ENCODE measurements around the gene AGER. TPM values are rescaled to one million over a fixed set of nuclear protein-coding genes. Genes with fewer than 3 reads are reported as not detected.

The AGER gene
- total RNA-seq, 1 experiment from 2014 or later, result 14.3 TPM

DNA sequence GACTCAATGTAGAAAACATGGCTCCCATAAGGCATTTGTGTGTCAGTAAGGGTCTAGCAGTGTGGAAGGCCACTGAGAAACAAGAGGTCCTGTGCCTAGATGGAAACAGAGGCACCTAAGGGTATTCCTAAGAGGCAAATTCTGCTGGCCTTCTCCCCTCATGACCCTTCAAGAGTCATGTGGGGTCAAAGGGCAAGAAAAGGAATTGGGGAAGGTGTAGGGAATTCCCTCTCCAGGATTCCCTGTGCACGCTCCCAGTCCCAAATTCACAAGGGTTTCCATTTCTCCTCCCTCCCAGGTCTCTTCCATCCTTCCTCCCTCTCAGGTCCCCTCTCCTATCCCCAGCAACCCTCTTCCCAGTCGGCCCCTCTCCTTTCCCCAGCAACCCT lies 8.7 kb downstream of the AGER start:
- Histone ChIP-seq H2AK5ac (ENCODE audit: insufficient read length, low read length) (no peak overlapping the region), H2BK120ac (ENCODE audit: low read depth, low read length, poor library complexity, severe bottlenecking) (no peak overlapping the region), H3K27ac (ENCODE audit: insufficient read length, low read depth, low read length) (no peak overlapping the region), H3K56ac (ENCODE audit: insufficient read length, low read depth, low read length) (no peak overlapping the region), H2AFZ (ENCODE audit: low read length) (no peak overlapping the region), H3K23ac (ENCODE audit: insufficient read length, low read depth, low read length) (no peak overlapping the region), H3K4me2 (ENCODE audit: insufficient read depth, insufficient read length, low read length) (peak overlapping the region; percentile 83), H3K9me3 (ENCODE audit: control insufficient read depth, low read depth, low read length) (no peaks in the 10 kb centered on the region), H4K91ac (ENCODE audit: insufficient read length, low read depth, low read length) (no peak overlapping the region), H3K18ac (ENCODE audit: insufficient read length, low read depth, low read length) (no peak overlapping the region), H3K4ac (ENCODE audit: low read depth, low read length) (no peak overlapping the region), H3K79me2 (ENCODE audit: insufficient read depth, low read length) (peaks cover 18% of the 10 kb centered on the region; the same call in 1 of the 2 replicates), H3K79me1 (ENCODE audit: insufficient read depth, low read depth, low read length, poor library complexity, severe bottlenecking) (no peaks in the 10 kb centered on the region), H3K4me1 (ENCODE audit: insufficient read depth, low read length) (peaks cover 7% of the 10 kb centered on the region), H2BK15ac (ENCODE audit: low read depth, low read length) (no peak overlapping the region), H2BK12ac (ENCODE audit: insufficient read length, low read depth, low read length) (no peak overlapping the region), H2BK20ac (ENCODE audit: low read depth, low read length, poor library complexity, severe bottlenecking) (no peak overlapping the region), H4K8ac (replicated peaks; ENCODE audit: insufficient read length, low read depth, low read length) (no peak overlapping the region), H2BK5ac (ENCODE audit: insufficient read length, low read length) (no peak overlapping the region), H3T11ph (ENCODE audit: low read length) (no peak overlapping the region), H4K20me1 (ENCODE audit: control insufficient read depth, insufficient read depth, insufficient read length) (no peaks in the 10 kb centered on the region), H3K14ac (ENCODE audit: insufficient read depth, low read length) (no peak overlapping the region), H4K5ac (ENCODE audit: insufficient read length, low read depth, low read length) (no peak overlapping the region), H3K23me2 (ENCODE audit: insufficient read length, low read depth, low read length, poor library complexity, severe bottlenecking) (peaks cover 22% of the 10 kb centered on the region), H3K9ac (ENCODE audit: extremely low read depth, insufficient read length, low read length) (peak overlapping the region; percentile 72), H3K27me3 (ENCODE audit: insufficient read depth, low read length) (no peaks in the 10 kb centered on the region)
- TF ChIP-seq, protein P1, sequence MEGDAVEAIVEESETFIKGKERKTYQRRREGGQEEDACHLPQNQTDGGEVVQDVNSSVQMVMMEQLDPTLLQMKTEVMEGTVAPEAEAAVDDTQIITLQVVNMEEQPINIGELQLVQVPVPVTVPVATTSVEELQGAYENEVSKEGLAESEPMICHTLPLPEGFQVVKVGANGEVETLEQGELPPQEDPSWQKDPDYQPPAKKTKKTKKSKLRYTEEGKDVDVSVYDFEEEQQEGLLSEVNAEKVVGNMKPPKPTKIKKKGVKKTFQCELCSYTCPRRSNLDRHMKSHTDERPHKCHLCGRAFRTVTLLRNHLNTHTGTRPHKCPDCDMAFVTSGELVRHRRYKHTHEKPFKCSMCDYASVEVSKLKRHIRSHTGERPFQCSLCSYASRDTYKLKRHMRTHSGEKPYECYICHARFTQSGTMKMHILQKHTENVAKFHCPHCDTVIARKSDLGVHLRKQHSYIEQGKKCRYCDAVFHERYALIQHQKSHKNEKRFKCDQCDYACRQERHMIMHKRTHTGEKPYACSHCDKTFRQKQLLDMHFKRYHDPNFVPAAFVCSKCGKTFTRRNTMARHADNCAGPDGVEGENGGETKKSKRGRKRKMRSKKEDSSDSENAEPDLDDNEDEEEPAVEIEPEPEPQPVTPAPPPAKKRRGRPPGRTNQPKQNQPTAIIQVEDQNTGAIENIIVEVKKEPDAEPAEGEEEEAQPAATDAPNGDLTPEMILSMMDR (conservative IDR thresholded peaks at IDR 0.05), result no peak
- peak overlapping the region; percentile 83 to 86 for H3K4me3 Mint-ChIP-seq
- H3K4me1 Mint-ChIP-seq, result peaks cover 38 to 47% of the 10 kb centered on the region in 2 experiments
- no CpG with 5 or more reads among the region's 2 CpGs for WGBS (ENCODE audit: extremely low coverage, insufficient read length, low lambda C conversion rate)
- H3K9me3 Mint-ChIP-seq, result no peaks in the 10 kb centered on the region; a peak in 1 of 5 replicates
- peak overlapping the region in 2 of 3 experiments; percentile 80 to 96; a peak in 3 of 7 replicates for H3K27ac Mint-ChIP-seq
- peaks cover 23 to 34% (median 33%) of the 10 kb centered on the region in 3 experiments; a peak in 6 of 7 replicates for H3K36me3 Mint-ChIP-seq (ENCODE audit: insufficient read depth in 1 of 3, low read depth in 3 of 3)
- no peaks in the 10 kb centered on the region; the same call in 1 of the 2 replicates for H3K27me3 Mint-ChIP-seq (ENCODE audit: low read depth)
- DNase-seq, result no peak
